K562 (cell line): ENCODE data around the gene SMARCA4. TPM values are rescaled to one million over a fixed set of nuclear protein-coding genes. Genes with fewer than 3 reads are reported as not detected.

Experiments used
- GTF2E2 ChIP-seq: fragments of 200-800 bp; sonication (Bioruptor generic); IDR thresholded peaks from 2 replicates; pipeline ENCODE4 v1.6.1; 2016; ENCODE audit warnings: missing genetic modification characterization, missing compliant biosample characterization
- HDAC3 ChIP-seq: fragments of 450-650 bp; IDR thresholded peaks from 2 replicates; pipeline ENCODE4 v1.6.1; 2018; ENCODE audit warnings: borderline replicate concordance, mild to moderate bottlenecking, moderate library complexity; ENCODE audit not compliant: partially characterized antibody
- KLF13 ChIP-seq: fragments of 450-650 bp; IDR thresholded peaks from 2 replicates; pipeline ENCODE4 v1.6.1; 2016; ENCODE audit warnings: missing genetic modification characterization, low read depth, mild to moderate bottlenecking, missing compliant biosample characterization, moderate library complexity, borderline replicate concordance
- MEIS2 ChIP-seq: fragments of 450-650 bp; IDR thresholded peaks from 2 replicates; pipeline ENCODE4 v1.6.1; 2014; ENCODE audit warnings: mild to moderate bottlenecking; ENCODE audit not compliant: partially characterized antibody
- NFIC ChIP-seq: fragments of 450-650 bp; IDR thresholded peaks from 2 replicates; pipeline ENCODE4 v1.6.1; 2017; ENCODE audit warnings: mild to moderate bottlenecking, inconsistent platforms
- POLR2A ChIP-seq: fragments of 450-650 bp; conservative IDR thresholded peaks from 2 replicates; pipeline ENCODE4 v1.6.1; 2016
- POLR2H ChIP-seq: IDR thresholded peaks from 2 replicates; pipeline ENCODE4 v1.6.1; 2016; ENCODE audit warnings: missing genetic modification characterization, low read depth, mild to moderate bottlenecking, control low read depth, missing compliant biosample characterization, moderate library complexity
- RNF2 ChIP-seq: sonication (generic); IDR thresholded peaks from 2 replicates; pipeline ENCODE4 v1.6.1; 2016
- TRIM24 ChIP-seq, 2 experiments: fragments of 450-650 bp; IDR thresholded peaks; 2 replicates each; pipeline ENCODE4 v1.6.1; 2016
- WHSC1 ChIP-seq: IDR thresholded peaks from one replicate; pipeline ENCODE4 v1.6.1; 2012; ENCODE audit warnings: low read length, control low read depth, inconsistent platforms
- ZNF644 ChIP-seq: fragments of 200-800 bp; sonication (Bioruptor generic); IDR thresholded peaks from 2 replicates; pipeline ENCODE4 v1.6.1; 2016; ENCODE audit warnings: low read depth, missing genetic modification characterization, missing compliant biosample characterization
- polyA plus RNA-seq, 8 experiments: library from polyadenylated mRNA; depleted of rRNA in 4 of 8; stranded (reverse) in 5 of 8; unstranded in 3 of 8; fragments of >200 nt; fragmentation: Nextera tagmentation in 2 of 8; fragmentation: Illumina TruSeq in 1 of 8; extraction: Ambion mirVana in 2 of 8; extraction: Trizol in 1 of 8; gene quantifications; 2 replicates each; pipeline versions ENCODE4 v1.2.1 to v1.2.3, GENCODE V29; 2011 to 2014; ENCODE audit warnings: inconsistent platforms in 1 of 8, missing spikeins in 1 of 8
- total RNA-seq, 7 experiments: library from RNA; depleted of rRNA in 6 of 7; stranded (reverse); fragments of >200 nt in 6 of 7; fragmentation: Illumina TruSeq in 2 of 7; extraction: Trizol in 2 of 7; gene quantifications; 2 replicates each; pipeline versions ENCODE4 v1.2.1 to v1.2.3, GENCODE V29; 2011 to 2021; ENCODE audit warnings: low replicate concordance in 1 of 7
- TF ChIP-seq, protein P1 (sequence below): fragments of 450-650 bp; IDR thresholded peaks from 2 replicates; pipeline ENCODE4 v1.6.1; 2016; ENCODE audit warnings: low read depth
- TF ChIP-seq, protein P2 (sequence below), 2 experiments: fragments of 450-650 bp; IDR thresholded peaks; 2 replicates each; pipeline ENCODE4 v1.6.1; 2016
- TF ChIP-seq, protein P3 (sequence below): sonication (generic); formaldehyde crosslinking; IDR thresholded peaks from 2 replicates; pipeline ENCODE4 v1.8.0; 2022; ENCODE audit warnings: missing genetic modification reagents, mild to moderate bottlenecking, borderline replicate concordance
- TF ChIP-seq, protein P4 (sequence below): sonication (generic); formaldehyde crosslinking; IDR thresholded peaks from 2 replicates; pipeline ENCODE4 v1.8.1; 2023; ENCODE audit warnings: mild to moderate bottlenecking, missing genetic modification reagents

SMARCA4 gene
- total and polyA plus RNA-seq, 9 of the 15 experiments (the other 6 are each of a cell fraction or from before 2014, with no cell fraction given), result 19.3 to 207 (median 52.1) TPM

DNA sequence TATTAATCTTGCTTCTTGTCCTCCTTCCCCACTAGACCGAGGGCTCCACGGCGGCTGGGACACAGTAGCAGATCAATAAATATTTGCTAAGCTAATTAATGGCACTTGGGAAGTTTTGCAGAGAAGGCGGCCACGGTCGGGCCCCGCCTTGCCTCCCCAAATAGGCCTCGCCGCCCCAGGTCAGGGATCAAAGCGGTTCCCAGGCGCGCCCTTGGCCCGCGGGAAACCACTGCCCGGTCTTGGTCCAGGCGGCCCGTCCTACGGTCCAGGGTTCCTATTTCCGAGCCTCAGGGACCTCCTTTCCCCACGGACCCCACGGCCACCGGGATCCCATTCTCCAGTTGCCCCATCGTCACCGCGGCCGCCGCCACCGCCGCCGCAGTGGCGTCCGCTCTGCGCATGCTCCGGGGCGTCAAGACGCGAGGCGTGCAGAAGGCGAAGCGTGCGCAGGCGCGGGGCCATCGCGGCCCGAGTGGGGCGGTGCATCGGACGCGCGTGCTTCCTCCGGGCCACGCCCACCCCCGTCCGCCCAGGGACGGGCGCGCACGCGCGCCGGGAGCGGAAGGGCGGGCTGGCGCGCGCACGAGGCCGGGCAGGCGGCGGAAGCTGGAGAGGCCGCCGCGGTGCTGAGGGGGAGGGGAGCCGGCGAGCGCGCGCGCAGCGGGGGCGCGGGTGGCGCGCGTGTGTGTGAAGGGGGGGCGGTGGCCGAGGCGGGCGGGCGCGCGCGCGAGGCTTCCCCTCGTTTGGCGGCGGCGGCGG lies at the start of gene SMARCA4 (continued):
- TF ChIP-seq, protein P1, sequence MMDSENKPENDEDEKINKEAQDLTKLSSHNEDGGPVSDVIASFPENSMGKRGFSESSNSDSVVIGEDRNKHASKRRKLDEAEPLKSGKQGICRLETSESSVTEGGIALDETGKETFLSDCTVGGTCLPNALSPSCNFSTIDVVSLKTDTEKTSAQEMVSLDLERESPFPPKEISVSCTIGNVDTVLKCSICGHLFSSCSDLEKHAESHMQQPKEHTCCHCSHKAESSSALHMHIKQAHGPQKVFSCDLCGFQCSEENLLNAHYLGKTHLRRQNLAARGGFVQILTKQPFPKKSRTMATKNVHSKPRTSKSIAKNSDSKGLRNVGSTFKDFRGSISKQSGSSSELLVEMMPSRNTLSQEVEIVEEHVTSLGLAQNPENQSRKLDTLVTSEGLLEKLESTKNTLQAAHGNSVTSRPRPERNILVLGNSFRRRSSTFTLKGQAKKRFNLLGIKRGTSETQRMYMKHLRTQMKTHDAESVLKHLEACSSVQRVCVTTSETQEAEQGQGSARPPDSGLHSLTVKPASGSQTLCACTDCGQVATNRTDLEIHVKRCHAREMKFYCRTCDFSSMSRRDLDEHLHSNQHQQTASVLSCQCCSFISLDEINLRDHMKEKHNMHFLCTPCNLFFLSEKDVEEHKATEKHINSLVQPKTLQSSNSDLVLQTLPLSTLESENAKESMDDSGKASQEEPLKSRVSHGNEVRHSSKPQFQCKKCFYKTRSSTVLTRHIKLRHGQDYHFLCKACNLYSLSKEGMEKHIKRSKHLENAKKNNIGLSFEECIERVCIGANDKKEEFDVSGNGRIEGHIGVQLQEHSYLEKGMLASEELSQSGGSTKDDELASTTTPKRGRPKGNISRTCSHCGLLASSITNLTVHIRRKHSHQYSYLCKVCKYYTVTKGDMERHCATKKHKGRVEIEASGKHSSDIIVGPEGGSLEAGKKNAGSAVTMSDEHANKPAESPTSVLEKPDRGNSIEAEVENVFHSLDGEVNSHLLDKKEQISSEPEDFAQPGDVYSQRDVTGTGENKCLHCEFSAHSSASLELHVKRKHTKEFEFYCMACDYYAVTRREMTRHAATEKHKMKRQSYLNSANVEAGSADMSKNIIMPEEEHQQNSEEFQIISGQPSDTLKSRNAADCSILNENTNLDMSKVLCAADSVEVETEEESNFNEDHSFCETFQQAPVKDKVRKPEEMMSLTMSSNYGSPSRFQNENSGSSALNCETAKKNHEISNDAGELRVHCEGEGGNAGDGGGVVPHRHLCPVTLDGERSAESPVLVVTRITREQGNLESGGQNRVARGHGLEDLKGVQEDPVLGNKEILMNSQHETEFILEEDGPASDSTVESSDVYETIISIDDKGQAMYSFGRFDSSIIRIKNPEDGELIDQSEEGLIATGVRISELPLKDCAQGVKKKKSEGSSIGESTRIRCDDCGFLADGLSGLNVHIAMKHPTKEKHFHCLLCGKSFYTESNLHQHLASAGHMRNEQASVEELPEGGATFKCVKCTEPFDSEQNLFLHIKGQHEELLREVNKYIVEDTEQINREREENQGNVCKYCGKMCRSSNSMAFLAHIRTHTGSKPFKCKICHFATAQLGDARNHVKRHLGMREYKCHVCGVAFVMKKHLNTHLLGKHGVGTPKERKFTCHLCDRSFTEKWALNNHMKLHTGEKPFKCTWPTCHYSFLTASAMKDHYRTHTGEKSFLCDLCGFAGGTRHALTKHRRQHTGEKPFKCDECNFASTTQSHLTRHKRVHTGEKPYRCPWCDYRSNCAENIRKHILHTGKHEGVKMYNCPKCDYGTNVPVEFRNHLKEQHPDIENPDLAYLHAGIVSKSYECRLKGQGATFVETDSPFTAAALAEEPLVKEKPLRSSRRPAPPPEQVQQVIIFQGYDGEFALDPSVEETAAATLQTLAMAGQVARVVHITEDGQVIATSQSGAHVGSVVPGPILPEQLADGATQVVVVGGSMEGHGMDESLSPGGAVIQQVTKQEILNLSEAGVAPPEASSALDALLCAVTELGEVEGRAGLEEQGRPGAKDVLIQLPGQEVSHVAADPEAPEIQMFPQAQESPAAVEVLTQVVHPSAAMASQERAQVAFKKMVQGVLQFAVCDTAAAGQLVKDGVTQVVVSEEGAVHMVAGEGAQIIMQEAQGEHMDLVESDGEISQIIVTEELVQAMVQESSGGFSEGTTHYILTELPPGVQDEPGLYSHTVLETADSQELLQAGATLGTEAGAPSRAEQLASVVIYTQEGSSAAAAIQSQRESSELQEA, result no peak
- TF ChIP-seq NFIC (peak; percentile 36; the same call in 1 of the 2 replicates), ZNF644 (tag) (peak; percentile 99), HDAC3 (no peak), POLR2H (peak; percentile 72), RNF2 (0 out of 2 replicates have a peak, but pooled peaks have one; percentile 11), WHSC1 (no peak), MEIS2 (peak; percentile 100), KLF13 (tag) (peak; percentile 87), POLR2A (peak; percentile 97), TRIM24 (IDR thresholded peaks at IDR 0.05) (no peak), GTF2E2 (tag) (peak; percentile 60; the same call in 1 of the 2 replicates)
- TF ChIP-seq, protein P2, sequence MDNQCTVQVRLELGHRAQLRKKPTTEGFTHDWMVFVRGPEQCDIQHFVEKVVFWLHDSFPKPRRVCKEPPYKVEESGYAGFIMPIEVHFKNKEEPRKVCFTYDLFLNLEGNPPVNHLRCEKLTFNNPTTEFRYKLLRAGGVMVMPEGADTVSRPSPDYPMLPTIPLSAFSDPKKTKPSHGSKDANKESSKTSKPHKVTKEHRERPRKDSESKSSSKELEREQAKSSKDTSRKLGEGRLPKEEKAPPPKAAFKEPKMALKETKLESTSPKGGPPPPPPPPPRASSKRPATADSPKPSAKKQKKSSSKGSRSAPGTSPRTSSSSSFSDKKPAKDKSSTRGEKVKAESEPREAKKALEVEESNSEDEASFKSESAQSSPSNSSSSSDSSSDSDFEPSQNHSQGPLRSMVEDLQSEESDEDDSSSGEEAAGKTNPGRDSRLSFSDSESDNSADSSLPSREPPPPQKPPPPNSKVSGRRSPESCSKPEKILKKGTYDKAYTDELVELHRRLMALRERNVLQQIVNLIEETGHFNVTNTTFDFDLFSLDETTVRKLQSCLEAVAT (IDR thresholded peaks at IDR 0.05), result no peak
- TF ChIP-seq, protein P3, sequence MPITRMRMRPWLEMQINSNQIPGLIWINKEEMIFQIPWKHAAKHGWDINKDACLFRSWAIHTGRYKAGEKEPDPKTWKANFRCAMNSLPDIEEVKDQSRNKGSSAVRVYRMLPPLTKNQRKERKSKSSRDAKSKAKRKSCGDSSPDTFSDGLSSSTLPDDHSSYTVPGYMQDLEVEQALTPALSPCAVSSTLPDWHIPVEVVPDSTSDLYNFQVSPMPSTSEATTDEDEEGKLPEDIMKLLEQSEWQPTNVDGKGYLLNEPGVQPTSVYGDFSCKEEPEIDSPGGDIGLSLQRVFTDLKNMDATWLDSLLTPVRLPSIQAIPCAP (CRISPR knock-in tag), result no peak
- TF ChIP-seq, protein P4, sequence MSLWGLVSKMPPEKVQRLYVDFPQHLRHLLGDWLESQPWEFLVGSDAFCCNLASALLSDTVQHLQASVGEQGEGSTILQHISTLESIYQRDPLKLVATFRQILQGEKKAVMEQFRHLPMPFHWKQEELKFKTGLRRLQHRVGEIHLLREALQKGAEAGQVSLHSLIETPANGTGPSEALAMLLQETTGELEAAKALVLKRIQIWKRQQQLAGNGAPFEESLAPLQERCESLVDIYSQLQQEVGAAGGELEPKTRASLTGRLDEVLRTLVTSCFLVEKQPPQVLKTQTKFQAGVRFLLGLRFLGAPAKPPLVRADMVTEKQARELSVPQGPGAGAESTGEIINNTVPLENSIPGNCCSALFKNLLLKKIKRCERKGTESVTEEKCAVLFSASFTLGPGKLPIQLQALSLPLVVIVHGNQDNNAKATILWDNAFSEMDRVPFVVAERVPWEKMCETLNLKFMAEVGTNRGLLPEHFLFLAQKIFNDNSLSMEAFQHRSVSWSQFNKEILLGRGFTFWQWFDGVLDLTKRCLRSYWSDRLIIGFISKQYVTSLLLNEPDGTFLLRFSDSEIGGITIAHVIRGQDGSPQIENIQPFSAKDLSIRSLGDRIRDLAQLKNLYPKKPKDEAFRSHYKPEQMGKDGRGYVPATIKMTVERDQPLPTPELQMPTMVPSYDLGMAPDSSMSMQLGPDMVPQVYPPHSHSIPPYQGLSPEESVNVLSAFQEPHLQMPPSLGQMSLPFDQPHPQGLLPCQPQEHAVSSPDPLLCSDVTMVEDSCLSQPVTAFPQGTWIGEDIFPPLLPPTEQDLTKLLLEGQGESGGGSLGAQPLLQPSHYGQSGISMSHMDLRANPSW (CRISPR knock-in tag), result 0 out of 2 replicates have a peak, but pooled peaks have one; percentile 57
